ENCODE measurements around the gene CMPK2.

Gene CMPK2

DNA sequence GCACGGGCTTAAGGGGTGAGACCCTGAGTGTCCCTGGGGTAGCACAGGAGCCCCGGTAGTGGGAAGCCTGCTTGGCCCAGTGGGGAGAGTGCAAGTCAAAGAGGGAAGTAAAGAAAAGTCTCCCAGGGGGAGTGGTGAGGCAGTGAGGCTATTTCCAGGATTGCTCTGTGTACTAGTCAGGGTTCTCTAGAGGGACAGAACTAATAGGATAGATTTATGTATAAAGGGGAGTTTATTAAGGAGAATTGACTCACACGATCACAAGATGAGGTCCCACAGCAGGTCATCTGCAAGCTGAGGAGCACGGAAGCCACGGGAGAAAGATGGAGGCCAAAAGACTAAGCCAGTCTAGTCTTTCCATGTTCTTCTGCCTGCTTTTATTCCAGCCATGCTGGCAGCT, 45.5 kb downstream of the CMPK2 start:
- TF ChIP-seq TAF1 (IDR thresholded peaks at IDR 0.05; ENCODE audit: borderline replicate concordance, low read depth, low read length) (no peak), POLR2A (IDR thresholded peaks at IDR 0.05; ENCODE audit: low read depth, low read length) (no peak), POLR2AphosphoS5 (IDR thresholded peaks at IDR 0.05; ENCODE audit: low read depth, low read length) (no peak)
- no peak for FAIRE-seq
- no peak for DNase-seq (ENCODE audit: insufficient read length)

DNA sequence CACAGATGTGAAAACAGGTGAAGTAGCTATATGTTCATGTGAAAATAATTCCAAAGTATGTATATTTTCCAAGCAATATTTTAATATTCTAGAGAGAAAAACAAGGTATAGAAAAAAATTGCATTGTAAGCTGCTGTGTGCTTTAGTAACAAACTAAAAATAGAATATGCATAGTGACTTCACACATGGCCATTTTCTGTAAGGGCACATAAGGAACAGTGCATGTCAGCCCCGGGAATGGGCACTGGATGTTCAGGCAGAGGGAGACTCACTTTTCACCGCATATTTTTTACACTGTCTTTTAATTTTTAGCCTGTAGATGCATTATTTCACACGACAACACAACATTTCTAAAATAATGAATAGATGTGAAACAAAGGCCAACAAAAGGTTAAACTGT, 46.0 kb downstream of the CMPK2 start:
- DNase-seq (ENCODE audit: insufficient read length) (no peak), FAIRE-seq (no peak)
- TF ChIP-seq POLR2A (IDR thresholded peaks at IDR 0.05; ENCODE audit: low read depth, low read length) = no peak
- no peak for TF ChIP-seq TAF1 (IDR thresholded peaks at IDR 0.05; ENCODE audit: borderline replicate concordance, low read depth, low read length)
- no peak for TF ChIP-seq POLR2AphosphoS5 (IDR thresholded peaks at IDR 0.05; ENCODE audit: low read depth, low read length)

DNA sequence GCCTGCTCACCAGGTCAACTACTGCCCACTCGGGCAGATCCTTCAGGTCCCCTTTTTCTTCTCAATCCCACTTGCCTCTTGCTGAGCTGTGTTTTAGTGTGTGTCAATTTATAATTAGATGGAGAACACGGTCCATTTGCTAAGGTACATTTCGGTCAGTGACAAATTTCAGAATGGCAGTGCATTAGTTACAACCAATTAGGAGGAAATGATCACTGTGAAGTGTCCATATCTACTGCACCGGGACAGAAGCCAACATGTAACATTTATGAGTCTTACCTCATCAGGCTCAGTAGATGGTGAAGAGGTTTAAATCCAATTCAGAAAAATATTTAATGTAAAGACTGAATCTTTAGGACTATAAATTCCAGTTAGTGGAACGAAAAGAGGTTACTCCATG, 47.7 kb downstream of the CMPK2 start:
- DNase-seq (ENCODE audit: insufficient read length) (no peak), FAIRE-seq (no peak)
- no peak for TF ChIP-seq POLR2A (IDR thresholded peaks at IDR 0.05; ENCODE audit: low read depth, low read length)
- no peak for TF ChIP-seq TAF1 (IDR thresholded peaks at IDR 0.05; ENCODE audit: borderline replicate concordance, low read depth, low read length)
- no peak for TF ChIP-seq POLR2AphosphoS5 (IDR thresholded peaks at IDR 0.05; ENCODE audit: low read depth, low read length)

DNA sequence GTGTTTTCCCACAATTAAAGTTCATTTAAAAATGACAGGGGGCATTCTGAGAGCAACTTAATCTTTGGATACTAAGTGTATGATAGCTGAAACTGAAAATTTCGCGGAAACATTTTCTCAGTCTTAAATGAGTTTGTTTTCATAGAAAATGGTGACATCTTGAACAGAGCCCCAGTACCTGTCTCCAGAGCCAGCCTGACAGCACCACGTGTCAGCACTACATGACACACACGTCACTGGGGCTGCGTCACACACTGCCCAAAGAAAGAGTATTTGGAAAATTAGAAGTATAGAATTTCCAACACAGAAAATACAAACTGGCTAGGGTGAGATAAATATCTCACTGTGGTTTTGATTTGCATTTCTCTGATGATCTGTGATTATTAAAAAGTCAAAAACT, 50.8 kb downstream of the CMPK2 start:
- no peak for DNase-seq (ENCODE audit: insufficient read length)
- TF ChIP-seq POLR2A (IDR thresholded peaks at IDR 0.05; ENCODE audit: low read depth, low read length) (no peak), POLR2AphosphoS5 (IDR thresholded peaks at IDR 0.05; ENCODE audit: low read depth, low read length) (no peak), TAF1 (IDR thresholded peaks at IDR 0.05; ENCODE audit: borderline replicate concordance, low read depth, low read length) (no peak)
- FAIRE-seq = no peak

DNA sequence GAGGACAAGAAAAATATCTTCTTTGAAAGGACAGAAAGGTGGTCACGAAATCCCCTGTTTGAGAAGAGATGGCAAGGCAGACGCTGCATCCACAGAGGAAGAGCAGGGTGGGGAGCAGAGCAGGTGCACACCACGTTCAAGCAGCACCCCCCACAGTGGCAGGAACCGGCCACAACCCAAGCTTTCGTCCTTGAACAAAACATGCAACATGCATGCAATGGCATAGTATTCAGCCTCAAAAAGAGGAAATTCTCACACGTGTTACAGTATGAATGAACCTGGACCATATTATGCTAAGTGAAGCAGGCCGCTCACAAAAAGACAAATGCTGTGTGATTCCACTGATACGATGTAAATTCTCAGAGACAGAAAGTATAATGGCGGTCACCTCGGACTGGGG, 51.4 kb downstream of the CMPK2 start:
- DNase-seq (ENCODE audit: insufficient read length) (no peak), FAIRE-seq (no peak)
- no peak for TF ChIP-seq TAF1 (IDR thresholded peaks at IDR 0.05; ENCODE audit: borderline replicate concordance, low read depth, low read length)
- TF ChIP-seq POLR2A (IDR thresholded peaks at IDR 0.05; ENCODE audit: low read depth, low read length) = no peak
- TF ChIP-seq POLR2AphosphoS5 (IDR thresholded peaks at IDR 0.05; ENCODE audit: low read depth, low read length) = no peak

DNA sequence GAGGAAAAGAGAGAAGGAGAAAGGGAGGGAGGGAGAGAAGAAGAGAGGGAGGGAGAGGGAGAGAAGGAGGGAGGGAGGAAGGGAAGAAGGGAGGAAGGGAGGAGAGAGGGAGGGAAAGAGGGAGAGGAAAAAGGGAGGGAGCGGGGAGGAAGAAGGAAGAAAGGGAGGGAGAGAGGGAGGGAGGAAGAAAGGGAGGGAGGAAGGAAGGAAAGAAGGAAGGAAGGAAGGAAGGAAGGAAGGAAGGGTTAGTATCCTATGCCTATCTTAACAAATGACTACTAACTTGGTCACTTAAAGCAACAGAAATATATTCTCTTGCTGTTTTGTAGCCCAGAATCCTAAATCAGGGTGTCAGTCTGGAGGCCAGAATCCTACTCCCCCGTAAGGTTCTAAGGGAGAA, 52.1 kb downstream of the CMPK2 start:
- no peak for FAIRE-seq
- no peak for DNase-seq (ENCODE audit: insufficient read length)
- TF ChIP-seq POLR2AphosphoS5 (IDR thresholded peaks at IDR 0.05; ENCODE audit: low read depth, low read length) (no peak), TAF1 (IDR thresholded peaks at IDR 0.05; ENCODE audit: borderline replicate concordance, low read depth, low read length) (no peak), POLR2A (IDR thresholded peaks at IDR 0.05; ENCODE audit: low read depth, low read length) (no peak)

DNA sequence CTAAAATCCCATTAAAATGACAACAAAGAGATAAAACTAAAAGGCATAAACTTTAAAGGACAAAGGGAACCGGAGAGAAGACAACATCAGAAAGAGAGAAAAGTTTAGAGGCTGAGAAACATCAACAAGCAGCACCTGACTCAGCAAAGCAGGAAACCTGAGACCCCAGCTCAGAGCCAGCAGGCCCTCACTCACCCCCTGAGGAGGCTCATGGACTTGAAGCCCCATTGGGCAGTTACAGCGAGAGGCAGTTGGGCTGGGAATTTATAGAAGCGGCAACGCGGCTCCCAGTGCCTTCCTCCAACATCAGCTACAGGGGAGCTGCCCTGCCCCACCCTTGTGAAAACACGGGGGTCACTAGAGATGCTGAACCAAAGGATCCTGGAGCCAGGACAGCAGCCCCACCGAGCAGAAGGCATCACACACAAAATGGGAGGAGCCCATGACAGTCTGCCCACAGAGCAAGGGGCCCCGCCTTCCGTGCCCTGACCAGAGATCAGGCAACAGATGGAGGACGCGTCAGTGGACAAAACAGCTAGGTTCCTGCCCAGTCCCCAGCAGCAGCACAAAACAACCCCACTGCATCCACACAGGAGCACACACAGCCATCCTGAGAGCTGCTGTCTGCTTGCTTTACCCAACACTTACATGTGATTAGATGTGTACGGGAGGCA, 52.7 kb downstream of the CMPK2 start:
- FAIRE-seq = no peak
- DNase-seq (ENCODE audit: insufficient read length) = no peak
- no peak for TF ChIP-seq POLR2A (IDR thresholded peaks at IDR 0.05; ENCODE audit: low read depth, low read length)
- TF ChIP-seq TAF1 (IDR thresholded peaks at IDR 0.05; ENCODE audit: borderline replicate concordance, low read depth, low read length) = no peak
- TF ChIP-seq POLR2AphosphoS5 (IDR thresholded peaks at IDR 0.05; ENCODE audit: low read depth, low read length) = no peak

DNA sequence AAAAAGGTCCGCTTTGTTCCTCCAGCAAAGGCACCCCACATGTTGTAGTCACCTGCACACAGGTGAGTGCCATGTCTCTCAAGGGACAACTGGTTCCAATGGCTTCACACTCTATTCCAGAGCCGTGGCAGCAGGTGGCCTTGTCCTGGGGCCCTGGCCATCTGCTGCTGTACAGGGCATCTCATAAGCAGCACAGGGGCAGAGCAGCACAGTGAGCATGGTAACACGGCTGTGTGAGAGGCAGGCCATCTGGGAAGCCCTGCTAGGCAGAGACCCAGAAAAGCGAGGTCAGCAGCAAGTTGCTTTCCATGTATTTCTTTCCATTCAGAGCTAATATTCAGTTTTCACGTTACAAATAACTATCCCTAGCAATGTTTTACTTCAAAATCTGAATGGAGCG, 54.7 kb downstream of the CMPK2 start:
- FAIRE-seq = no peak
- DNase-seq (ENCODE audit: insufficient read length) = no peak
- TF ChIP-seq POLR2AphosphoS5 (IDR thresholded peaks at IDR 0.05; ENCODE audit: low read depth, low read length) = no peak

DNA sequence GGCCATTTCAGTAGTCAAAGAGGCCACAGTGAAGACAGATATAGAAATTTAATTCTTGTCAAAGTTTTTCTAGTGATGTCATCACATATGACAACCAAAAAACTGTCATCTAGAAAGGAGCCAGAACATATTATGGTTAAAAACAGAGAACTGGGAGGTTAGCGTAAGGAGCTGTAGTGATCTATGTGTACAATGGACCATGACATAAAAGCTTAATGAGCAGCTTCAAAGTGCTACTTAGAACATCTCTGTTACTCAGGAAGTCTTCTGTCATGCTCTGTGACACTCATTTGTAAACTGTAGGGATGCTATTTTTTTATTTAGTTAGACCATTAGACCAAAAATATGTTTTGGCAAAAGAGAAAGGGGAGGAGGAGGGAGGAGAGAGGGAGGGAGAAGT, 57.3 kb downstream of the CMPK2 start:
- FAIRE-seq (no peak), DNase-seq (ENCODE audit: insufficient read length) (no peak)

DNA sequence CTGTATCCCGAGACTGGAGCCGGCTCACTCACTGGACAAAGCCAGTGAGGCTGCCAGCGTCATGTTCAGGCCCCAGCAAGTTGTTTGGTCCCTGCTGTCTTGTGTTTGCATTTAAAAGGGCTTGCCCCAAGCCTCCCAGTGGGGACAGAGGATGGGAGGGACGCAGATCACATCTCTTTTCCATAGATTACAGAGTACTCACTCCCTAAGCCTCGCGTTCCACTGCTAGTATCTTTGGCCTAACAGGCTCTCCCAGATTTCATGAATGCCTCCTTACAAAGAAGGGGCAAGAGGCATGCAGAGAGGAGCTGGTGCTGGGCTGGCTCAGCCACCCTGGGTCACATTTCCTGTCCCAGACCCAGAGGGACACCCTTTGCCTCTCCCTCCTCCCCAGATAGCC, 59.1 kb downstream of the CMPK2 start:
- DNase-seq (ENCODE audit: insufficient read length) = no peak
- FAIRE-seq = no peak
- TF ChIP-seq POLR2AphosphoS5 (IDR thresholded peaks at IDR 0.05; ENCODE audit: low read depth, low read length) = no peak
- TF ChIP-seq POLR2A (IDR thresholded peaks at IDR 0.05; ENCODE audit: low read depth, low read length) = no peak
- TF ChIP-seq TAF1 (IDR thresholded peaks at IDR 0.05; ENCODE audit: borderline replicate concordance, low read depth, low read length) = no peak

More for the DNA sequence above, 57.3 kb downstream of the CMPK2 start:
- TF ChIP-seq POLR2A (IDR thresholded peaks at IDR 0.05; ENCODE audit: low read depth, low read length) = no peak
- no peak for TF ChIP-seq POLR2AphosphoS5 (IDR thresholded peaks at IDR 0.05; ENCODE audit: low read depth, low read length)

DNA sequence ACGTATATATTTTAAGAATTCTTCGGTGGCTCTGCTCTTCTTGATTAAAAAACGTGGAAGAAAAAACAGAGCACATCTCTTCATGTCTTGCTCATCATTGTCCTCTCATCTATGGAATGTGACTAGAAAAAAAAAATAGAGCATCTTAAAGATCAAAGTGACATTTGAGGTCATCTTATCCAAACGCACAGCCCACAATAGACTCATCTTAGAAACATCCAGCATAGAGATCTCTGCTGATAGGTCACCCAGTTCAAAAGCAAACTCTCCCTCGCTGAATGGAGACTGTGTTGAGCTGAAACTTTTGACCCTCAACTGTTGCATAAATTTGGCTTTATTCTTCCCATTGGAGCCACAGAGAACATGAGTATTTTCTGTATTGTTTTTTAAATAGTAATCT, 65.2 kb downstream of the CMPK2 start:
- no peak for TF ChIP-seq TAF1 (IDR thresholded peaks at IDR 0.05; ENCODE audit: borderline replicate concordance, low read depth, low read length)
- TF ChIP-seq POLR2A (IDR thresholded peaks at IDR 0.05; ENCODE audit: low read depth, low read length) = no peak
- TF ChIP-seq POLR2AphosphoS5 (IDR thresholded peaks at IDR 0.05; ENCODE audit: low read depth, low read length) = no peak
- DNase-seq (ENCODE audit: insufficient read length) = no peak
- no peak for FAIRE-seq

All from GM12892 (cell line).